Uterus (tissue), 2 donors: ENCODE results near the gene CCDC78.

Experiments
- POLR2A ChIP-seq, 2 donors: fragments of 450-650 bp; IDR thresholded peaks; one replicate each; pipeline ENCODE4 v1.6.1; 2016; ENCODE audit warnings: antibody characterized with exemption in 2 of 2, mild to moderate bottlenecking in 1 of 2, moderate library complexity in 1 of 2
- TF ChIP-seq, protein P1 (sequence below), 4 experiments: fragments of 200-600 bp in 2 of 4; fragments of 450-650 bp in 2 of 4; sonication (generic) in 2 of 4; IDR thresholded peaks; one replicate each; pipeline ENCODE4 v1.5.1; 2016 to 2019; ENCODE audit warnings: antibody characterized with exemption in 4 of 4, mild to moderate bottlenecking in 2 of 4, moderate library complexity in 1 of 4

DNA sequence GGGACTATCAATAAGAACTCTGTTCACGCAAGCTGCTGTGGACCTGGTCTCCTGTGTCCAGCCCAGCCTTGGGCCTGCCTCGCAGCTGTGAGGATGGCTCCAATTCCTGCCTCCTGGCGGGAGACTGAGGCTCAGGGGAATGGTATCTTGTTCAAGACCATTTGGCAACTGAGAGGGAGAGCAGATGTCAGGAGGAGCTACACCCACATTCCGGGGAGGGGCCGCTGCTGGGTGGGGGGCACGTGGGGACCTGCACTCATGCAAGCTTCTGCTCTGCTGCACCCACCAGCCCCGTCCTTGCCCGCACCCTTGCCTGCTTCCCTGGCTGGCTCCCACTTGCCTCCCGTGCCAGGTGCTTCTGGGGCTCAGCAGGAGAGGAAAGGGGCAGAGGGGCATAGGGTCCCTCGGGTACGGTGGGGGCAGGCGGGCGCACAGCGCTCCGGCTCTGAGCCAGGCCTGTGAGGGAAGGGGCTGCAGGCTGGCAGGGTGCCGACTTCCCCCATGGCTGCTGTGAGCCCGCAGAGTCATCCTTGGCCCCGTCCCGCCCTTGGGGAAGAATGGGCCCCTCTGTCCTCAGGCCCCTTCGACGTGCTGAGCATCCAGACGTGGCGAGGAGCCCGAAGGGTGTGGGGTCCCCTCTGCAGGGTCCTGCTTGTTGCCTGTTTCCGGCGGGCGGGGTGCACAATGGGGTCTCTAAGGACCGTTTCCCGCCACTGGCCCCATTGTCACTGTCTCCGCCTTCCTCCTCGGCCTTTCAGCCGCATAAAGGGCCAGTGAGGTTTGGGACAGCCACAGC is 8.6 kb downstream of the CCDC78 start:
- TF ChIP-seq, protein P1, sequence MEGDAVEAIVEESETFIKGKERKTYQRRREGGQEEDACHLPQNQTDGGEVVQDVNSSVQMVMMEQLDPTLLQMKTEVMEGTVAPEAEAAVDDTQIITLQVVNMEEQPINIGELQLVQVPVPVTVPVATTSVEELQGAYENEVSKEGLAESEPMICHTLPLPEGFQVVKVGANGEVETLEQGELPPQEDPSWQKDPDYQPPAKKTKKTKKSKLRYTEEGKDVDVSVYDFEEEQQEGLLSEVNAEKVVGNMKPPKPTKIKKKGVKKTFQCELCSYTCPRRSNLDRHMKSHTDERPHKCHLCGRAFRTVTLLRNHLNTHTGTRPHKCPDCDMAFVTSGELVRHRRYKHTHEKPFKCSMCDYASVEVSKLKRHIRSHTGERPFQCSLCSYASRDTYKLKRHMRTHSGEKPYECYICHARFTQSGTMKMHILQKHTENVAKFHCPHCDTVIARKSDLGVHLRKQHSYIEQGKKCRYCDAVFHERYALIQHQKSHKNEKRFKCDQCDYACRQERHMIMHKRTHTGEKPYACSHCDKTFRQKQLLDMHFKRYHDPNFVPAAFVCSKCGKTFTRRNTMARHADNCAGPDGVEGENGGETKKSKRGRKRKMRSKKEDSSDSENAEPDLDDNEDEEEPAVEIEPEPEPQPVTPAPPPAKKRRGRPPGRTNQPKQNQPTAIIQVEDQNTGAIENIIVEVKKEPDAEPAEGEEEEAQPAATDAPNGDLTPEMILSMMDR (IDR thresholded peaks at IDR 0.05), result no peak
- no peak for TF ChIP-seq POLR2A (IDR thresholded peaks at IDR 0.05)
